ENCODE data around the gene KIF4B.
"Not testable (repeated sequence)": the region's sequence is repeated elsewhere in the genome, so short reads cannot be mapped to it uniquely, and the experiment has no call there.

Gene KIF4B, protein sequence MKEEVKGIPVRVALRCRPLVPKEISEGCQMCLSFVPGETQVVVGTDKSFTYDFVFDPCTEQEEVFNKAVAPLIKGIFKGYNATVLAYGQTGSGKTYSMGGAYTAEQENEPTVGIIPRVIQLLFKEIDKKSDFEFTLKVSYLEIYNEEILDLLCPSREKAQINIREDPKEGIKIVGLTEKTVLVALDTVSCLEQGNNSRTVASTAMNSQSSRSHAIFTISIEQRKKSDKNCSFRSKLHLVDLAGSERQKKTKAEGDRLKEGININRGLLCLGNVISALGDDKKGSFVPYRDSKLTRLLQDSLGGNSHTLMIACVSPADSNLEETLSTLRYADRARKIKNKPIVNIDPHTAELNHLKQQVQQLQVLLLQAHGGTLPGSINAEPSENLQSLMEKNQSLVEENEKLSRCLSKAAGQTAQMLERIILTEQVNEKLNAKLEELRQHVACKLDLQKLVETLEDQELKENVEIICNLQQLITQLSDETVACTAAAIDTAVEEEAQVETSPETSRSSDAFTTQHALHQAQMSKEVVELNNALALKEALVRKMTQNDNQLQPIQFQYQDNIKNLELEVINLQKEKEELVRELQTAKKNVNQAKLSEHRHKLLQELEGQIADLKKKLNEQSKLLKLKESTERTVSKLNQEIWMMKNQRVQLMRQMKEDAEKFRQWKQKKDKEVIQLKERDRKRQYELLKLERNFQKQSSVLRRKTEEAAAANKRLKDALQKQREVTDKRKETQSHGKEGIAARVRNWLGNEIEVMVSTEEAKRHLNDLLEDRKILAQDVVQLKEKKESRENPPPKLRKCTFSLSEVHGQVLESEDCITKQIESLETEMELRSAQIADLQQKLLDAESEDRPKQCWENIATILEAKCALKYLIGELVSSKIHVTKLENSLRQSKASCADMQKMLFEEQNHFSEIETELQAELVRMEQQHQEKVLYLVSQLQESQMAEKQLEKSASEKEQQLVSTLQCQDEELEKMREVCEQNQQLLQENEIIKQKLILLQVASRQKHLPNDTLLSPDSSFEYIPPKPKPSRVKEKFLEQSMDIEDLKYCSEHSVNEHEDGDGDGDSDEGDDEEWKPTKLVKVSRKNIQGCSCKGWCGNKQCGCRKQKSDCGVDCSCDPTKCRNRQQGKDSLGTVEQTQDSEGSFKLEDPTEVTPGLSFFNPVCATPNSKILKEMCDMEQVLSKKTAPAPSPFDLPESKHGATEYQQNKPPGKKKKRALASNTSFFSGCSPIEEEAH

DNA sequence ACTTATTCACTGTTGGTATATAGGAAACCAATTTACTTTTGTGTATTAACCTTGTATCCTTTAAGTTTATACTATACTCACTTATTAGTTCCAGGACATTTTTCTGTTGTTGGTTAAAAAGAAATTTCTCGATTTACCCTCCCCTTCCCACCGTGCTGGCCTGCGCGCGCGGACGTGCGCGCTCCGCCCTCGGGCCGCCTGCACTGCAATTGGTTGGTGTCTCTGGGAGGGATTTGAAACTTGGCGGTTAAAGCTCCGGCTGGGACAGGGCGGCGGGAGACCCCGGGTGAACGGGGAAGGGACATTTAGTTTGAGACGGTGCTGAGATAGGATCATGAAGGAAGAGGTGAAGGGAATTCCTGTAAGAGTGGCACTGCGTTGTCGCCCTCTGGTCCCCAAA is at the start of gene KIF4B:
Gene KIF4B, plus strand, starts transcription at position 230 of the 400 bp plus-strand sequence. Its CDS starts 105 bp downstream, at position 335.
- DNase-seq, result no peak

DNA sequence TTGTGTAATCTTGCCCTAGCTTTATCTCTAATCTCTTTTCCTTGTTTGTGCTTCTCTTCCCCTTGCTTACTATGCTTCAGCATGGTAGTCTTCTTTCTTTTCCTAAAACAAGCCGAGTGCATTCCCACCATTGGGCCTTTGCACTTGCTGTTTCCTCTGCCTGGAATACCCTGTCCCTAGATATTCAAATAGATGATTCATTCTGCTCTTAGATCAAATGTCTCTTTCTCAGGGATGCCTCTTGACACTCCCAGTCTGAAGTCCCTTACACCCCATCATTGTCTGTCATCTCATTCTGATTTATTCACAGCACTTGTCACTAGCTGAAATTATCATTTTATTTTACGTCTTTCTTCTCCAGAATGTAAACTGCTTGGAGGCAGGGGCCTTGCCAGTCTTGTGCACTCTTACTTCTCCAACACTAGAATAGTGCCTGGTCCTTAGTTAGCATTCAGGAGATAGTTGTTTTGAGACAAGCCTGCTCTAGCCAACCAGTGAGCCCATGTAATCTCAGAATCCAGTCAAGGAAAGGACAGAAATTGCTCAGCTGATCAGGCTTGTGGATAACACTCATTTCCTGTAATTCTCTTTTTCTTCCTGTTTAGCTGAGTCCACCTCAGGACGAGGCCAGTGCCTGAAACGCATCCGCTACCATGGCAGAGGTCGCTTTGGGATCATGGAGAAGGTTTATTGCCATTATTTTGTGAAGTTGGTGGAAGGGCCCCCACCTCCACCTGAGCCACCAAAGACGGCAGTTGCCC is 47.3 kb upstream of the KIF4B start:
- DNase-seq, result no peak

- DNase-seq, result no peak
These were observed 46.7 kb upstream of the KIF4B start for GRCh38 chr5:154966874-154967273.

- DNase-seq, result no peak
These were observed 46.0 kb upstream of the KIF4B start for GRCh38 chr5:154967421-154968024.

DNA sequence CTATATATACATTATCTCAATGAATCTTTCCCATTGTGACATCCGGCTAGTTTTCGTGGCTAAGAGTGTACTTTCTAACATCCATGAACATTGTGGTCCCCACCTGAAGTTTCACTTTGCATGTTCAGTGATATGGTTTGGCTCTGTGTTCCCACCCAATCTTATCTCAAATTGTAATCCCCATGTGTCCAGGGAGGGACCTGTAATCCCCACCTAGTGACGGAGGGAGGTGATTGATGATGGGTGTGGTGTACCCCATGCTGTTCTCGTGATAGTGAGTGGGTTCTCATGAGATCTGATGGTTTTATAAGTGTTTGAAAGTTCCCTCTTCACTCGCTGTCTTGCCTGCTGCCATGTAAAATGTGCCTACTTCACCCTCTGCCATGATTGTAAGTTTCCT is 44.6 kb upstream of the KIF4B start:
- no peak for DNase-seq

- DNase-seq, result no peak
These were observed 42.8 kb upstream of the KIF4B start for GRCh38 chr5:154970759-154971158.

- DNase-seq, result no peak
These were observed 42.1 kb upstream of the KIF4B start for GRCh38 chr5:154971501-154971900.

GRCh38 chr5:154972476-154973080 is 41.0 kb upstream of the KIF4B start:
- DNase-seq, result peak; percentile 1

DNA sequence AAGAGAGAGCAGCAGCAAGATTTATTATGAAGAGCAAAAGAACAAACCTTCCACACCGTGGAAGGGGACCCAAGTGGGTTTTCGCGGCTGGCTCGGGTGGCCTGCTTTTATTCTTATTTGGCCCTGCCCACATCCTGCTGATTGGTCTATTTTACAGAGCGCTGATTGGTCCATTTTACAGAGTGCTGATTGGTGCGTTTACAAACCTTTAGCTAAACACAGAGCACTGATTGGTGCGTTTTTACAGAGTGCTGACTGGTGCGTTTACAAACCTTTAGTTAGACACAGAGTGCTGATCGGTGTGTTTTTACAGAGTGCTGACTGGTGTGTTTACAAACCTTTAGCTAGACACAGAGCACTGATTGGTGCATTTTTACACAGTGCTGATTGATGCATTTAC is 37.5 kb upstream of the KIF4B start:
- DNase-seq, result not testable (repeated sequence)

DNA sequence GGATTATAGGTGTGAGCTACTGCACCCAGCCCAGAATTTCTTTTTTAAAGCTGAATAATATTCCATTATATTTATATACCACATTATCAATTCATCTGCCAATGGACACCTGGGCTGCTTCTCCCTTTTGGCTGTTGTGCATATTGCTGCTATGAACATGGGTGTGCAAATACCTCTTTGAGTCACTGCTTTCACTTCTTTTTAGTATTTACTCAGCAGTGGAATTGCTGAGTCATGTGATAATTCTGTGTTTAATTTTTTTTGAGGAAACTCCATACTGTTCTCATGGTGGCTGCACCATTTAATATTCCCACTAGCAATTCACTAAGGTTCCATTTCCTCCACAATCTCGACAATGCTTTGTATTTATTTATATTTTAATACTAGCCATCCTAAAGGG is 36.1 kb upstream of the KIF4B start:
- DNase-seq, result no peak

DNA sequence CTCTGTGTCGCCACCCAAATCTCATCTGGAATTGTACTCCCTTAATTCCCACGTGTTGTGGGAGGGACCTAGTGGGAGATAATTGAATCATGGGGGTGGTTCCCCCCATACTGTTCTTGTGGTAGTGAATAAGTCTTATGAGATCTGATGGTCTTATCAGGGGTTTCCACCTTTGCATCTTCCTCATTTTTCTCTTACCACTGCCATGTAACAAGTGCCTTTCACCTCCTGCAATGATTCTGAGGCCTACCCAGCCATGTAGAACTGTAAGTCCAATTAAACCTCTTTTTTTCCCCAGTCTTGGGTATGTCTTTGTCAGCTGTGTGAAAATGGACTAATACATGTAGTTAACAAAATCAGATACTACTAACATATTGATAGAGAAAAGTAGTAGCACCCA is 35.3 kb upstream of the KIF4B start:
- DNase-seq, result not testable (repeated sequence)

DNA sequence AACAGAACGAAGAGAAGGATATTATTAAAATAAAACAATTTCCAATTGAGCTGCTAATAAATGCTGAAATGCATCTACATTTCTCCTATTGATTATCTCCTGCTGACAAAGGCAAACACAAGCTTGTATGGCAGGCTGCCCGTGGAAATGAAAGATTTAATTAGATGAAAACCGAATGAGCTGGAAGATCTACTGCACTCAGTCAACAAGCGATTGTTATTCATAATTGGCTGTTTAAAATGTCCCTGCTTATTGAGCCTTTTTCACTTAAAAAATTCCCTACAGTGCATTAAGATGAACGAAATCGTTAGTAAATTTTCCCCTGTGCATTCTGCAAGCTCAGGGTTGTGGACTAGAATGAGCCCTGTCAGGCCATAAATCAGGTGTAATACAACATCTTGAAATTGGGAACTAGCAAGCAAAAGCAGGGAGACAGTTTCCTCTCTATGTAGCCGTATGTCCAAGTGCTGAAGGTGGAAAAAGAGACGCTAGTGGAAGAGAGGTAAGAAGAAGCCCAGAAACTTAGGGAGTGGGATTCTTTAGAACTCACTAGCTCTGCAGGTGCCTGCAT is 28.5 kb upstream of the KIF4B start:
- DNase-seq, result peak; percentile 61

DNA sequence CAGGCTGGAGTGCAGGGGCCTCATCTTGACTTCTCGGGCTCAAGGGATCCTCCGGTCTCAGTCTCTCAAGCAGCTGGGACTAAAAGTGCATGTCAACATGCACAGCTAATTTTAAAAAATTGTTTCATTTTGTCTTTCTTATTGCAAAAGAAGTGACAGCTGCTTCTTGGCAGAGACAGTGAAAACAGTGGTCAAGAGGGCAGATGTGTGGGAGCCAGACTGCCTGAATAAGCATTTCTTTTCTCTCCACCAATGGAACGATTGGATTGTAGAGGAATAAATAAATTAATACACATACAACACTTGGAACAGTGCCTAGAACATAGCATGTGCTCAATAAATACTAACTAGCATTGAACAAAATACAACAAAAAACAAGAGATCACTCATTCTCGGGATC is 27.4 kb upstream of the KIF4B start:
- DNase-seq, result no peak

- DNase-seq, result no peak
These were observed 23.9 kb upstream of the KIF4B start for GRCh38 chr5:154989626-154990025.

DNA sequence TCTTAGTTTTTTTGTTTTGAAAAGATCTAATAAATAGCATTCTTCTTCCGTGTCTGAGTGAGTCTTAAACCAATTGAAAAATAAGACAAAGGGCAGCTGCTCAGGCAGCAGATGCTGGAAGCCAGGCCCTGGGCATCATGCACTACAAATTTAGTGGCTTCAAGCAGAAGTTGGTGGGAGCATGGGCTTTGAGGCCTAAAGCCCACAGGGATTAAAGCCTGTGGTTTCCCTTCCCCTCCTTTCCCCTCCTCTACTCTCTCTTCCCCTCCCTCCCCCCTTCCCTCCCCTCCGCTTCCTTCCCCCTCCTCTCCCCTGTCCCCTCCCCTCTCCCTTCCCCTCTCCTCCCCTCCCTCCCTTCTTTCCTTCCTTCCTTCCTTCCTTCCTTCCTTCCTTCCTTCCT is 20.1 kb upstream of the KIF4B start:
- DNase-seq, result no peak

DNA sequence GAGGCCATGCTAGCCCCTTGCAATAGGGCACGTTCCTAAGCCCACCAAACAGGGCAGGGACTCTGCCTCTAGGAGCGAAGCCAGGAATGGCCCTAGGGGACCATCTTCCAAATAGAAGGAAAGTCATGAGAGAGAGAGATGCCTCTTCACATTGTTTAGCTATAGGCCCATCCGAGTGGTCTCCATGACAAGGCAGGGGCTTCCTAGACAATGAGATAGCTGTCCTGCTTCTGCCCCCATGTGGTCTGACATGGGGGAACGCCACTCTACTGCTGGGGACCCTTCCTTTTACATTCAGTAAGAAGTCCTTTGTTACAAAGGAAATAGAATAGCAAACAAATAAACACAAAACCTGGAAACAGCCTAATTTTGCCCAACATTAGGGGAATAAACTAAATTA is 17.9 kb upstream of the KIF4B start:
- no peak for DNase-seq

GRCh38 chr5:154997746-154998145 is 15.8 kb upstream of the KIF4B start:
- DNase-seq, result no peak

GRCh38 chr5:154999865-155000264 is 13.7 kb upstream of the KIF4B start:
- no peak for DNase-seq

GRCh38 chr5:155001523-155001922 is 12.0 kb upstream of the KIF4B start:
- DNase-seq, result no peak

DNA sequence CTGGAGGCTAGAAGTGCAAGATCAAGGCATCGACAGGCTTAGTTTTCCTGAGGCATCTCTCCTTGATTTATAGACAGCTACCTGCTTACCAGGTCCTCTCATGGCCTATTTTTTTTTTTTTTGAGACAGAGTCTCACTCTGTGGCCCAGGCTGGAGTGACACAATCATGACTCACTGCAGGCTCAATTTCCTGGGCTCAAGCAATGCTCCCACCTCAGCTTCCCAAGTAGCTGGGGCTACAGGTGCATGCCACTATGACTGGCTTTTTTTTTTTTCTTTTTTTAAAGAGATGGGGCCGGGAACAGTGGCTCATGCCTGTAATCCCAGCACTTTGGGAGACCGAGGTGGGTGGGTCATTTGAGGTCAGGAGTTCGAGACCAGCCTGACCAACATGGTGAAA is 10.8 kb upstream of the KIF4B start:
- not testable (repeated sequence) for DNase-seq

- no peak for DNase-seq
These were observed 9.3 kb upstream of the KIF4B start for GRCh38 chr5:155004138-155004744.
